ENCODE data around the gene AKT3. TPM values are rescaled to one million over a fixed set of nuclear protein-coding genes. Genes with fewer than 3 reads are reported as not detected.

AKT3 gene
- total RNA-seq, 2 donors from 2014 or later = 46.0 to 85.8 TPM

- H3K27ac ChIP-seq = no peak overlapping the region
- no peak for TF ChIP-seq CTCF (IDR thresholded peaks at IDR 0.05)
- peaks cover 3 to 35% of the 10 kb centered on the region in 2 donors for H3K4me1 ChIP-seq (ENCODE audit: control insufficient read depth in 1 of 2, low read depth in 2 of 2)
- no peak for ATAC-seq (ENCODE audit: insufficient number of reproducible peaks, low FRiP score, low read depth)
- no peak for DNase-seq (ENCODE audit: low spot score)
- H3K9me3 ChIP-seq = no peaks in the 10 kb centered on the region
- H3K36me3 ChIP-seq = no peaks in the 10 kb centered on the region
- H3K27me3 ChIP-seq (replicated peaks; ENCODE audit: insufficient read depth) = no peaks in the 10 kb centered on the region
- no peak overlapping the region for H3K4me3 ChIP-seq
Measured at GRCh38 chr1:243751506-243751905, 98.5 kb downstream of the AKT3 start.

GRCh38 chr1:243748706-243749283, 101.2 kb downstream of the AKT3 start:
- Histone ChIP-seq H3K4me3 (no peak overlapping the region), H3K36me3 (no peaks in the 10 kb centered on the region), H3K27me3 (replicated peaks; ENCODE audit: insufficient read depth) (no peaks in the 10 kb centered on the region), H3K9me3 (no peaks in the 10 kb centered on the region), H3K27ac (no peak overlapping the region), H3K4me1 (ENCODE audit: control insufficient read depth in 1 of 2, low read depth in 2 of 2) (peaks cover 3 to 36% of the 10 kb centered on the region in 2 donors)
- ATAC-seq (ENCODE audit: insufficient number of reproducible peaks, low FRiP score, low read depth) (no peak), DNase-seq (ENCODE audit: low spot score) (no peak)
- peak; percentile 73 for TF ChIP-seq CTCF (IDR thresholded peaks at IDR 0.05)

GRCh38 chr1:243748227-243748626, 101.8 kb downstream of the AKT3 start:
- Histone ChIP-seq H3K4me1 (ENCODE audit: control insufficient read depth in 1 of 2, low read depth in 2 of 2) (peaks cover 3 to 31% of the 10 kb centered on the region in 2 donors), H3K36me3 (no peaks in the 10 kb centered on the region), H3K9me3 (no peaks in the 10 kb centered on the region), H3K4me3 (no peak overlapping the region), H3K27ac (no peak overlapping the region), H3K27me3 (replicated peaks; ENCODE audit: insufficient read depth) (no peaks in the 10 kb centered on the region)
- no peak for TF ChIP-seq CTCF (IDR thresholded peaks at IDR 0.05)
- DNase-seq (ENCODE audit: low spot score) = no peak
- ATAC-seq (ENCODE audit: insufficient number of reproducible peaks, low FRiP score, low read depth) = no peak

- ATAC-seq (ENCODE audit: insufficient number of reproducible peaks, low FRiP score, low read depth) (no peak), DNase-seq (ENCODE audit: low spot score) (no peak)
- H3K4me1 ChIP-seq (ENCODE audit: control insufficient read depth in 1 of 2, low read depth in 2 of 2) = peaks cover 6 to 34% of the 10 kb centered on the region in 2 donors
- no peaks in the 10 kb centered on the region for H3K27me3 ChIP-seq (replicated peaks; ENCODE audit: insufficient read depth)
- TF ChIP-seq CTCF (IDR thresholded peaks at IDR 0.05) = no peak
- no peak overlapping the region for H3K27ac ChIP-seq
- no peaks in the 10 kb centered on the region for H3K36me3 ChIP-seq
- no peaks in the 10 kb centered on the region for H3K9me3 ChIP-seq
- H3K4me3 ChIP-seq = no peak overlapping the region
Measured at GRCh38 chr1:243746751-243747150, 103.3 kb downstream of the AKT3 start.

- TF ChIP-seq CTCF (IDR thresholded peaks at IDR 0.05) = no peak
- Histone ChIP-seq H3K9me3 (no peaks in the 10 kb centered on the region), H3K27me3 (replicated peaks; ENCODE audit: insufficient read depth) (no peaks in the 10 kb centered on the region), H3K36me3 (no peaks in the 10 kb centered on the region), H3K4me3 (no peak overlapping the region), H3K4me1 (ENCODE audit: control insufficient read depth in 1 of 2, low read depth in 2 of 2) (peaks cover 10 to 33% of the 10 kb centered on the region in 2 donors), H3K27ac (no peak overlapping the region)
- ATAC-seq (ENCODE audit: insufficient number of reproducible peaks, low FRiP score, low read depth) = no peak
- DNase-seq (ENCODE audit: low spot score) = no peak
Measured at GRCh38 chr1:243745356-243745755, 104.7 kb downstream of the AKT3 start.

Data from thoracic aorta (tissue), 2 donors.